Heart right ventricle (tissue), 16 donors: ENCODE measurements around the gene NRXN3. TPM values are rescaled to one million over a fixed set of nuclear protein-coding genes. Genes with fewer than 3 reads are reported as not detected.

Source experiments
- ATAC-seq, 8 donors: fragments of 200-7000 bp; cut with Tn5 transposase; one replicate each; pipeline ENCODE4 v1.9.1; 2020; ENCODE audit warnings: mild to moderate bottlenecking in 8 of 8, moderate library complexity in 8 of 8, moderate number of reproducible peaks in 1 of 8
- DNase-seq, 2 donors: peaks; one replicate each; pipeline ENCODE4 v3.0.0-alpha.2; 2020
- H3K27ac ChIP-seq, 10 donors: fragments of 200-600 bp; sonication (generic) in 2 of 10; one replicate each; pipeline versions ENCODE4 v1.5.0 to v1.8.0; 2020 to 2022; ENCODE audit warnings: mild to moderate bottlenecking in 3 of 10
- H3K27me3 ChIP-seq, 7 donors: fragments of 200-600 bp; one replicate each; pipeline ENCODE4 v1.8.0; 2021 to 2022; ENCODE audit warnings: mild to moderate bottlenecking in 2 of 7
- H3K36me3 ChIP-seq, 9 donors: fragments of 200-600 bp; sonication (generic) in 1 of 9; one replicate each; pipeline versions ENCODE4 v1.5.0 to v1.8.0; 2020 to 2022; ENCODE audit warnings: mild to moderate bottlenecking in 2 of 9
- H3K4me1 ChIP-seq, 9 donors: fragments of 200-600 bp; sonication (generic) in 1 of 9; one replicate each; pipeline versions ENCODE4 v1.5.0 to v1.8.0; 2020 to 2022; ENCODE audit warnings: mild to moderate bottlenecking in 4 of 9
- H3K4me3 ChIP-seq, 10 donors: fragments of 200-600 bp; sonication (generic) in 2 of 10; one replicate each; pipeline versions ENCODE4 v1.5.0 to v1.8.0; 2020 to 2022; ENCODE audit warnings: mild to moderate bottlenecking in 7 of 10, moderate library complexity in 2 of 10
- H3K9me3 ChIP-seq, 11 donors: fragments of 200-600 bp in 10 of 11; sonication (generic) in 2 of 11; one replicate each; pipeline versions ENCODE4 v1.5.0 to v1.8.0; 2013 to 2022; ENCODE audit warnings: mild to moderate bottlenecking in 2 of 11, control low read depth in 1 of 11, moderate library complexity in 1 of 11
- WGBS, 2 donors: extraction: QIAGEN DNeasy Blood & Tissue Kit; methylation state at CpG; one replicate each; pipeline ENCODE4 v1.1.7; 2013; ENCODE audit warnings: inconsistent platforms in 1 of 2; 5-methylcytosine and 5-hydroxymethylcytosine counted together
- intact Hi-C, 10 donors: fragments of 100-400 bp; cut with DNase I; formaldehyde crosslinking; loops; one replicate each; pipeline versions ENCODE4 v1.11.1 to v1.14.2; 2022
- polyA plus RNA-seq, 2 donors: library from polyadenylated mRNA; stranded (reverse); fragments of 200-250 nt; gene quantifications; one replicate each; pipeline ENCODE4 v1.2.3, GENCODE V29; 2013
- total RNA-seq, 10 donors: library from RNA; stranded (reverse); fragmentation: NEBNext Ultra II Directional in 3 of 10; extraction: Animal tissue kit (Norgen Biotek cat#: 25700) in 3 of 10; gene quantifications; one replicate each; pipeline versions ENCODE4 v1.2.1 to v1.2.4, GENCODE V29; 2021 to 2023
- TF ChIP-seq, protein P1 (sequence below), 9 donors: fragments of 200-600 bp; sonication (generic) in 2 of 9; IDR thresholded peaks; one replicate each; pipeline versions ENCODE4 v1.5.0 to v1.8.0; 2021 to 2022; ENCODE audit warnings: antibody characterized with exemption in 9 of 9, mild to moderate bottlenecking in 5 of 9, moderate library complexity in 1 of 9
- donor health status: Arrhythmogenic right ventricular cardiomyopathy.
- donor health status: ischemic (EF 13 %, LVEDD 7.1; RV severe dilation, severe dysfunction).
- donor health status: healthy with polysubstance abuse.
- donor health status: DM: no; HTN: yes; CAD: no.
- donor health status: DM: no; HTN: no; CAD: no.
- donor health status: ischemic (EF 25% LVEDD 6.9; RV normal size, moderate dysfunction).
- donor health status: ischemic (EF 25% LVEDD 5.7; RV mildly dilated, moderate dysfunction).
- donor health status: healthy.
- donor health status: DM: yes; HTN: yes; CAD: no.
- donor health status: Ischemic cardiomyopathy.
- donor health status: ischemic (EF 35%, LVEDD 5.7; RV mildly dilated, moderate dysfunction).
- donor health status: nonischemic (EF 11% LVEDD 7.7; RV severe dilation, severe dysfunction).
- donor health status: DM: yes; HTN: yes; CAD: no.
- donor health status: PGD.
- donor health status: ischemic (EF 29% LVEDD 5.4; RV normal size, mild dysfunction).
- donor health status: nonischemic (EF 23%, LVEDD 6.1; RV moderate dilation, normal function).

Gene NRXN3
- total and polyA plus RNA-seq, 12 donors, result 0.23 to 1.8 (median 0.87) TPM

DNA sequence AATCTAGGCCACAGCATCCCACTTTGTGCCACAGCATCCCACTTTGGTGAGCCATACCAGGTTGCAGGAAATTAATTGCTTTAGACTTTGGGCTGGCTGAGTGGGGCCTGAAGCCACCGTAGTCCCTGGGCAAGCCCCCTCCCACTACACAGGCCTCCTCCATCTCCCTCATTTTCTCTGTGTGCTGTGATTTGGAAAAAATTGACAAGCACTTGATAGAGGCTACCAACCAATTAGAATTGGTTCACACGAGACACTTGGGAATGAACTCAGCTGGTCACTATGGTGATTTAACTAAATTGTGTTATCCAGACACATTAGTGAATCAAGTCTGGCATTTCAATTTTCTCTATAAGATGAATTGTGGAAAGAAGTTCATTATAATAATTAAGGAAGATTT lies 1560.0 kb downstream of the NRXN3 start:
- DNase-seq (no peak), ATAC-seq (no peak)
- intact Hi-C loops, result no loop called here
- TF ChIP-seq, protein P1, sequence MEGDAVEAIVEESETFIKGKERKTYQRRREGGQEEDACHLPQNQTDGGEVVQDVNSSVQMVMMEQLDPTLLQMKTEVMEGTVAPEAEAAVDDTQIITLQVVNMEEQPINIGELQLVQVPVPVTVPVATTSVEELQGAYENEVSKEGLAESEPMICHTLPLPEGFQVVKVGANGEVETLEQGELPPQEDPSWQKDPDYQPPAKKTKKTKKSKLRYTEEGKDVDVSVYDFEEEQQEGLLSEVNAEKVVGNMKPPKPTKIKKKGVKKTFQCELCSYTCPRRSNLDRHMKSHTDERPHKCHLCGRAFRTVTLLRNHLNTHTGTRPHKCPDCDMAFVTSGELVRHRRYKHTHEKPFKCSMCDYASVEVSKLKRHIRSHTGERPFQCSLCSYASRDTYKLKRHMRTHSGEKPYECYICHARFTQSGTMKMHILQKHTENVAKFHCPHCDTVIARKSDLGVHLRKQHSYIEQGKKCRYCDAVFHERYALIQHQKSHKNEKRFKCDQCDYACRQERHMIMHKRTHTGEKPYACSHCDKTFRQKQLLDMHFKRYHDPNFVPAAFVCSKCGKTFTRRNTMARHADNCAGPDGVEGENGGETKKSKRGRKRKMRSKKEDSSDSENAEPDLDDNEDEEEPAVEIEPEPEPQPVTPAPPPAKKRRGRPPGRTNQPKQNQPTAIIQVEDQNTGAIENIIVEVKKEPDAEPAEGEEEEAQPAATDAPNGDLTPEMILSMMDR (IDR thresholded peaks at IDR 0.05), result no peak
- 82 to 86% methylated on average over 2 of the region's 2 CpGs for WGBS, 2 donors
- Histone ChIP-seq H3K36me3 (no peaks in the 10 kb centered on the region), H3K27me3 (peaks cover 0 to 7% (median 0%) of the 10 kb centered on the region in 7 donors), H3K4me1 (no peaks in the 10 kb centered on the region), H3K27ac (no peak overlapping the region), H3K9me3 (peaks cover 0 to 7% (median 0%) of the 10 kb centered on the region in 11 donors), H3K4me3 (no peak overlapping the region)

DNA sequence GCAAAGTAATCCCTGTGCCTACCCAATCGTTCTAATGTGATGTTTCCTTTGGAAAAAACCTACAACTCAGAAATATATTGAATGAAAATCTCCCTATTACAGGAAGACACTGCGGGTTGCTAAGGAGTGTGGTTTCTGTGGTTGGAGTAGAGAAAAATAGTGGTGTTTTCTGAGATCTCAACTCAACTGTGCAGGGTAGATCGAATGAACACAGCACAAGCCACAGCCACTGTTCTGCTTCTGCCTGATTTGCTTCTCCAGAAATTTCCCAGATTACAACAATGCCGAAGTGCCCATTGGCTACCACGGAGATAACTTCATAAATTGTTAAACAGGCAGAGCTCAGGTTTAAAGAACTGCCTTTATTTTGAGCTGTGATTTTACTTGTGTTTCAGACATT lies 1560.8 kb downstream of the NRXN3 start:
- H3K9me3 ChIP-seq, result peaks cover 0 to 13% (median 0%) of the 10 kb centered on the region in 11 donors
- no peaks in the 10 kb centered on the region for H3K36me3 ChIP-seq
- peaks cover 0 to 7% (median 0%) of the 10 kb centered on the region in 7 donors for H3K27me3 ChIP-seq
- intact Hi-C loops, result no loop called here
- DNase-seq (no peak), ATAC-seq (no peak)
- H3K27ac ChIP-seq, result no peak overlapping the region
- 74 to 82% methylated on average over 5 of the region's 5 CpGs for WGBS, 2 donors
- no peaks in the 10 kb centered on the region for H3K4me1 ChIP-seq
- TF ChIP-seq, protein P1 (IDR thresholded peaks at IDR 0.05), result no peak
- no peak overlapping the region for H3K4me3 ChIP-seq

DNA sequence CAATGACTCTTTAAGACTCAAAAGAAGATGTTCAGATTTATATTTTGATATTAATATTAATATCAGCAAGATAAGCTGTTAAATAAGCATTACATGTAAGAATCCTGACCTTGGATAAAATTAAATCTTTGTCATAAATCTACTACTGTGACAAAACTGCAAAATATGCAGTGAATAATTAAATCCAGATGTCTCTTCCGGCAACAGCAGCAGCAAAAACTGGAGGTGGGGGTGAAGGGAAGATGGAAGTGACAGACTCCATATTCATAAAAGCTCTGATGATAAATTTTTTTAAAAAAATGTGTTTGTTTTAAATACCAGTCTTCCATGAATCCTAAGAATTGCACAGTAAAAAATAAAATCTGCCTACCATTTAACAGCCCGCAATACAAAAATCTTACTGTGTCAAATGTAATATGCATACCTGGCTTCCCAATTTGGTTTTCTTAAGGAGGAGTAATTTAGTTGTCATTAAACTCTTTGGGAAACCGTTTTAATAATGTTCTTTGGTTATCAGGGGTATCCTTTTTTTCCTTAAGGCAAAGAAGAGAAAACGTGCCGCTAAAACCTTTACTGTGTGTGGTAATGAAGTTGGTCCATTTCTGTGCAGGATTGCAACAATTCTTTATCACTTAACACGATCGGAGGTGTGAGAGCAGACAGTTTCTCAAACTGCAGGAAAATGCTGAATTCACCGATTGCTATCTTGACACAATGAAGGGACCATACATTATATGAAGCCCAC lies 1562.9 kb downstream of the NRXN3 start:
- ATAC-seq (no peak), DNase-seq (no peak)
- peaks cover 0 to 34% (median 8%) of the 10 kb centered on the region in 11 donors for H3K9me3 ChIP-seq
- H3K27me3 ChIP-seq, result peaks cover 0 to 7% (median 0%) of the 10 kb centered on the region in 7 donors
- no peaks in the 10 kb centered on the region for H3K36me3 ChIP-seq
- no peaks in the 10 kb centered on the region for H3K4me1 ChIP-seq
- TF ChIP-seq, protein P1 (IDR thresholded peaks at IDR 0.05), result no peak
- WGBS, 2 donors, result 69 to 72% methylated on average over 8 of the region's 8 CpGs
- intact Hi-C loops, result no loop called here
- no peak overlapping the region for H3K4me3 ChIP-seq
- H3K27ac ChIP-seq, result no peak overlapping the region

DNA sequence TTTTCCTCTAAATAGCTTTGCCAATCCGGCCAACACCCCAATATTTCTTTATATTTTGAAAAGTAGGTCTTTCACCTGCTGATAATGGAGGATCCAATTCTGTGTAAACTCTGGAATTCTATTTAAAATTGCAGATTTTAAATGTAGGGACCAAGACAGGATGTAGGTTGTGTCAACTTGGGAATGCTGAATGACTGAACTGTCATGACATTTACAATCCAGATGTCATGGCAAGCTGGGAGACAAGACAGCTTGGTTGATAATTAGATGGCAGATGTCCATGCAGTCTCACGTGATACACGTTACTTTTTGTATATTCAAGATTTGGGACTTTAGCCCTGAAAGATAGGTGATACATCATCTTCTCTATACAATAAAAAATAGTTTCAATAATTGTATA lies 1564.0 kb downstream of the NRXN3 start:
- no peak overlapping the region for H3K27ac ChIP-seq
- H3K4me1 ChIP-seq, result no peaks in the 10 kb centered on the region
- no peaks in the 10 kb centered on the region for H3K36me3 ChIP-seq
- ATAC-seq (no peak), DNase-seq (no peak)
- peaks cover 0 to 2% (median 0%) of the 10 kb centered on the region in 7 donors for H3K27me3 ChIP-seq
- 61 to 68% methylated on average over 3 of the region's 3 CpGs for WGBS, 2 donors
- H3K4me3 ChIP-seq, result no peak overlapping the region
- H3K9me3 ChIP-seq, result peaks cover 0 to 43% (median 8%) of the 10 kb centered on the region in 11 donors
- intact Hi-C loops, result no loop called here
- TF ChIP-seq, protein P1 (IDR thresholded peaks at IDR 0.05), result no peak
